ENCODE data around the gene UGT1A8.
"Not testable (repeated sequence)": the region's sequence is repeated elsewhere in the genome, so short reads cannot be mapped to it uniquely, and the experiment has no call there.

Gene UGT1A8

GRCh38 chr2:233746475-233747282, 129.2 kb downstream of the UGT1A8 start:
- DNase-seq = no peak
- TF ChIP-seq GATA1 (IDR thresholded peaks at IDR 0.05; ENCODE audit: low read depth, low read length) = no peak
- TF ChIP-seq POLR2A (IDR thresholded peaks at IDR 0.05; ENCODE audit: low read length) = no peak

DNA sequence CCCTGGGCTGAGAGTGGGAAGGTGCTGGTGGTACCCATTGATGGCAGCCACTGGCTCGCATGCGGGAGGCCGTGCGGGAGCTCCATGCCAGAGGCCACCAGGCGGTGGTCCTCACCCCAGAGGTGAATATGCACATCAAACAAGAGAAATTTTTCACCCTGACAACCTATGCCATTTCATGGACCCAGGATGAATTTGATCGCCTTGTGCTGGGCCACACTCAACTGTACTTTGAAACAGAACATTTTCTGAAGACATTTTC, 129.8 kb downstream of the UGT1A8 start:
- no peak for TF ChIP-seq GATA1 (IDR thresholded peaks at IDR 0.05; ENCODE audit: low read depth, low read length)
- no peak for TF ChIP-seq POLR2A (IDR thresholded peaks at IDR 0.05; ENCODE audit: low read length)

DNA sequence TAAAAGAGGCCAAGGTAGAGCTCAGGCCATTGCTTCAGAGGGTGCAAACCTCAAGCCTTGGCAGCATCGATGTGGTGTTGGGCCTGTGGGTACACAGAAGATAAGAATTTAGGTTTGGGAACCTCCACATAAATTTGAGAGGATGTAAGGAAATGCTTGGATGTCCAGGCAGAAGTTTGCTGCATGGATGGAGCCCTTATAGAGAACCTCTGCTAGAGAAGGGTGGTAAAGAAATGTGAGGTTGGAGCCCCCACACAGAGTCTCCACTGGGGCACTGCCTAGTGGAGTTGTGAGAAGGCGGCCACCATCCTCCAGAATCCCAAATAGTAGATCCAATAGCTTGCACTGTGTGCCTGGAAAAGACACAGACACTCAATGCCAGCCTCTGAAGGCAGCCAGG, 133.3 kb downstream of the UGT1A8 start:
- not testable (repeated sequence) for DNase-seq

More for the DNA sequence above, 129.8 kb downstream of the UGT1A8 start:
- DNase-seq = no peak

DNA sequence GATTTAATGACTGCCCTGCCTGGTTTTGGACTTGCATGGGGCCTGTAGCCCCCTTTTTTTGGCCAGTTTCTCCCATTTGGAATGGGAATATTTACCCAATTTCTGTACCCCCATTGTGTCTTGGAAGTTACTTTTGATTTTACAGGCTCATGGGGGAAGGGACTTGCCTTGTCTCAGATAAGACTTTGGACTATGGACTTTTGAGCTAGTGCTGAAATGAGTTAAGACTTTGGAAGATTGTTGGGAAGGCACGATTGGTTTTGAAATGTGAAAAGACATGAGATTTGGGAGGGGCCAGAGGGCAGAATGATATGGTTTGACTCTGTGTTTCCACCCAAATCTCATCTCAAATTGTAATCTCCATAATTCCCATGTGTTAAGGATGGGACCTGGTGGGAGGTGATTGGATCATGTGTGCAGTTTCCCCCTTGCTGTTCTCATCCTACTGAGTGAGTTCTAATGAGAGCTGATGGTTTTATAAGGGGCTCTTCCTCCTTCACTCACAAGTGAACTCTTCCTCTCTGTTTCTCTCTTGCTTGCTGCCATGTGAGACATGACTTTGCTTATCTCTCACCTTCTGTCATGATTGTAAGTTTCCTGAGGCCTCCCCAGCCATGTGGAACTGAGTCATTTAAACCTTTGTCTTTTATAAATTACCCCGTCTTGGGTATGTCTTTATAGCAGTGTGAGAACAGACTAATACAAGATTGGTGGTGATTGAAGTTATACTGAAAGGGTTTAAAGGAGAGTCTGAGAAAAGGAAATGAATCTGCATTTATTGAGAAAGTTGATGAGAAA, 134.0 kb downstream of the UGT1A8 start:
- not testable (repeated sequence) for DNase-seq

- DNase-seq = no peak
- no peak for TF ChIP-seq POLR2A (IDR thresholded peaks at IDR 0.05; ENCODE audit: low read length)
- no peak for TF ChIP-seq GATA1 (IDR thresholded peaks at IDR 0.05; ENCODE audit: low read depth, low read length)
These were observed 137.6 kb downstream of the UGT1A8 start for GRCh38 chr2:233754872-233755611.

DNA sequence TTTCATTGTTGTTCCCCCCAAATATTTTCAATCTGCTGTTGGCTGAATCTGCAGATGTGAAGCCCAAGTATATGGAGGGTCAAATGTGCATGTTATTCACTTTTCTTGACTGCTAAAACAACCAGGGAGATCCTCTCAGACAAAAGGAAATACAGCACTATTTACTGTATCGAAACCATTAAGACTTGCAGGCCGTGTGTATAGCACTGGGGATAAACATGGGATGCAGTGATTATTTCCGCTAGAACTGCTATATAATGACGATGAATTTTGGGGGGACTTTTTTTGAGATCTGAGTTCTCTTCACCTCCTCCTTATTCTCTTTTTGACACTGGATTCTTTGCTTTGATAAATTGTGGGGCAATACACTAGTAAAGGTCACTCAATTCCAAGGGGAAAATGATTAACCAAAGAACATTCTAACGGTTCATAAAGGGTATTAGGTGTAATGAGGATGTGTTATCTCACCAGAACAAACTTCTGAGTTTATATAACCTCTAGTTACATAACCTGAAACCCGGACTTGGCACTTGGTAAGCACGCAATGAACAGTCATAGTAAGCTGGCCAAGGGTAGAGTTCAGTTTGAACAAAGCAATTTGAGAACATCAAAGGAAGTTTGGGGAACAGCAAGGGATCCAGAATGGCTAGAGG, 139.1 kb downstream of the UGT1A8 start:
- no peak for DNase-seq
- TF ChIP-seq POLR2A (IDR thresholded peaks at IDR 0.05; ENCODE audit: low read length) (no peak), GATA1 (IDR thresholded peaks at IDR 0.05; ENCODE audit: low read depth, low read length) (no peak)

GRCh38 chr2:233758141-233758540, 140.7 kb downstream of the UGT1A8 start:
- TF ChIP-seq GATA1 (IDR thresholded peaks at IDR 0.05; ENCODE audit: low read depth, low read length) = no peak
- DNase-seq = no peak

- TF ChIP-seq POLR2A (IDR thresholded peaks at IDR 0.05; ENCODE audit: low read length) (no peak), GATA1 (IDR thresholded peaks at IDR 0.05; ENCODE audit: low read depth, low read length) (no peak)
- no peak for DNase-seq
These were observed 141.4 kb downstream of the UGT1A8 start for GRCh38 chr2:233758849-233759248.

DNA sequence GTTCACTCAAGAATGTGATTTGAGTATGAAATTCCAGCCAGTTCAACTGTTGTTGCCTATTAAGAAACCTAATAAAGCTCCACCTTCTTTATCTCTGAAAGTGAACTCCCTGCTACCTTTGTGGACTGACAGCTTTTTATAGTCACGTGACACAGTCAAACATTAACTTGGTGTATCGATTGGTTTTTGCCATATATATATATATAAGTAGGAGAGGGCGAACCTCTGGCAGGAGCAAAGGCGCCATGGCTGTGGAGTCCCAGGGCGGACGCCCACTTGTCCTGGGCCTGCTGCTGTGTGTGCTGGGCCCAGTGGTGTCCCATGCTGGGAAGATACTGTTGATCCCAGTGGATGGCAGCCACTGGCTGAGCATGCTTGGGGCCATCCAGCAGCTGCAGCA, 142.6 kb downstream of the UGT1A8 start, which contains the start of gene UGT1A1:
Gene UGT1A1 (plus strand): TSS at position 228 of the 400 bp plus-strand sequence. CDS start 18 bp downstream, at position 246.
- no peak for DNase-seq
- TF ChIP-seq POLR2A (IDR thresholded peaks at IDR 0.05; ENCODE audit: low read length) (no peak), GATA1 (IDR thresholded peaks at IDR 0.05; ENCODE audit: low read depth, low read length) (no peak)

DNA sequence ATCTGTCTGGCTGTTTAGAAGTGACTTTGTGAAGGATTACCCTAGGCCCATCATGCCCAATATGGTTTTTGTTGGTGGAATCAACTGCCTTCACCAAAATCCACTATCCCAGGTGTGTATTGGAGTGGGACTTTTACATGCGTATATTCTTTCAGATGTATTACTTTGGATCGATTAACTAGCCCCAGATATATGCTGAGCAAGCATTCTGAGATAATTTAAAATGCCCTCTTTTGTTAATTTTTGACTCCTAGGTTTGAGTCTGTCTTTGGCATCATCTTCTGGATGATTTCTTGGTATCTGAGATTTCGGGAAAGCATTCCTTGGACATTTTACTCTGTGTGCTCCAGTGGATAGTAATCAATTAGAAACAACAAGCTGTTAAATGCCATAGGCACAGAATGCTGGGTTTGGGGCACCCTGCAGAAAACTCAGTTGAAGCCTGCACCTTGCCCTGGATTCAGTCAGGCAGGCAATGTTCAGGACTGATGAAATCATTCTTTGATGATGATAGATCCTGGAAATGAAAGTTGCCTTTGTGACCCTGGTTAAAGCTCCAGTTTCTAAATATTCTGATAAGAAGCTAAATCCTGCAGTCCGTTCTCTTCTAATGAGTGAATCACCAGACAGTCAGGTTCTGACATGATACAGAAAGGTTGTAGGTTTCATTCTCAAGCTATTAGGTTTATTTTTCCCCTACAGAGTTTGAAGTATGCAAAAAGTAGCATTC, 143.8 kb downstream of the UGT1A8 start:
- no peak for DNase-seq
- TF ChIP-seq GATA1 (IDR thresholded peaks at IDR 0.05; ENCODE audit: low read depth, low read length) (no peak), POLR2A (IDR thresholded peaks at IDR 0.05; ENCODE audit: low read length) (no peak)

DNA sequence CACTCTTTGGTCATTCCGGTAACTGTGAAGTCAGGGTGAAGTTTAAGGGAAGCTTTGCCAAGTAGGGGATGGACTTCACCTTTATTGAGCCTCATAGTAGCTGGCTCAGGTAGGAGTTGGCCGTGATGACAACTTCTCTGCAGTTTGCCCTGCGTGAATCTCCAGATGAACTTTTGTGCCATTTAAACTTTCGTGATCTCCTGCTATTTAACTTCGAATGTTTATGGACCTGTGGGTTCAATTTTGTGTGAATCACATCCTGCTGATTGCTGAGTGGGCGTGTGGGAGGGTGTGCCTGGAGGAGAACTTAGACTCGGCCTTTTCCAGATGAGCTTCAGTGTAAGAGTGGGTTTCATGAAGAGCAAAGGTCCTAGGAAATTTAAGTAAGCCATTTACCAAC, 146.8 kb downstream of the UGT1A8 start:
- no peak for DNase-seq
- TF ChIP-seq POLR2A (IDR thresholded peaks at IDR 0.05; ENCODE audit: low read length) = no peak
- no peak for TF ChIP-seq GATA1 (IDR thresholded peaks at IDR 0.05; ENCODE audit: low read depth, low read length)

DNA sequence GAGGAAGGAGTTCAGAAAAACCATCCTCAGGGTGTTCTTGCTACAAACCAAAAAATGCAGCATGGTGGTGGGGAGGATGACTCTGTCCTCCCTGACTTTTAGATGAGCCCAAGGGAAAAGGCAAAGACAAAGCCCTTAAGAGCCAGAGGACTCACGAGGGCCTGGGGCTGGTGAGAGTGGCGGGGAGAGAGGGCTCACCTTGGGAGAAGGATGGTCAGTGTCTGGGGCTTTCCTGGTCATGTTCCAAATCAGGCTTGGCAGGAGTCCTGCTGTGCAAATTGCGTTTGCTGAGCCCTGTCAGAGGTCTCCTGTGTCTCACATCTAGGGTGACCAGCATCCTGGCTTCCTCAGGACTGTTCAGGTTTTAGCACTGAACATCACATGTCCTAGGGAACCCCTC, 147.3 kb downstream of the UGT1A8 start:
- no peak for TF ChIP-seq GATA1 (IDR thresholded peaks at IDR 0.05; ENCODE audit: low read depth, low read length)
- no peak for TF ChIP-seq POLR2A (IDR thresholded peaks at IDR 0.05; ENCODE audit: low read length)
- DNase-seq = no peak

DNA sequence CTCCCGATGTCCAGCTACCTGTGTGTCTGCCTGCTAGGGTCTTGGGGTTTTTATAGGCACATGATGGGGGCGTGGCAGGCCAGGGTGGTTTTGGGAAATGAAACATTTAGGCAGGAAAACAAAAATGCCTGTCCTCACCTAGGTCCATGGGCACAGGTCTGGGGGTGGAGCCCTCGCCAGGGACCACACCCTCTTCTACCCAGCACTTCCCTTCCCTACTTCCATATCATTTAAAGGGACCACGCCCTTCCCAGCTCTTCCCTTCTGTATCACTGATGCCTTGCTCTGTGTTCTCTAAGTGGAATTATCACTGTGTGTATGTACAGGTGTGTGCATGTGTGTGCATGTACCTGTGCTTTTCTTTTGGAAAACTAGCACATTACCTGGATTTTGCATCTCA, 149.0 kb downstream of the UGT1A8 start:
- DNase-seq = no peak
- TF ChIP-seq POLR2A (IDR thresholded peaks at IDR 0.05; ENCODE audit: low read length) = no peak
- no peak for TF ChIP-seq GATA1 (IDR thresholded peaks at IDR 0.05; ENCODE audit: low read depth, low read length)

Data from erythroblast (primary cell).